OCI-LY7 (cell line): ENCODE data around the gene TCF23. TPM values are rescaled to one million over a fixed set of nuclear protein-coding genes. Genes with fewer than 3 reads are reported as not detected.

Source experiments
- BruUV-seq: library from RNA; stranded (reverse); fragments of 400-500 nt; replicated peaks from 2 replicates; lab custom pipeline; 2021; lab: Mats Ljungman, UMichigan
- CTCF ChIA-PET: fragments of 300-600 bp; sonication (Branson Sonifier 250); formaldehyde crosslinking; loops from one replicate; lab custom pipeline; 2022; ENCODE audit warnings: antibody characterized with exemption; ENCODE audit not compliant: unreplicated experiment; lab: Charles Lee
- POLR2A ChIA-PET: fragments of 300-600 bp; sonication (Branson Sonifier 250); formaldehyde crosslinking; loops from one replicate; lab custom pipeline; 2022; ENCODE audit warnings: antibody characterized with exemption; lab: Charles Lee
- DNase-seq: peaks from one replicate; pipeline ENCODE4 v3.0.0-alpha.2; 2015; ENCODE audit warnings: low spot score
- H2AFZ ChIP-seq: fragments of 200-600 bp; sonication (generic), shearing (Covaris generic); 2 replicates; pipeline ENCODE4 v1.6.1; 2014; ENCODE audit warnings: mild to moderate bottlenecking, antibody characterized with exemption, low read length, moderate library complexity
- H3K27ac ChIP-seq: fragments of 200-600 bp; sonication (generic); 2 replicates; pipeline ENCODE4 v1.5.1; 2014; ENCODE audit warnings: mixed run types, low read depth, mild to moderate bottlenecking, moderate library complexity, low read length, inconsistent platforms; ENCODE audit not compliant: poor library complexity, severe bottlenecking
- H3K36me3 ChIP-seq: fragments of 200-600 bp; sonication (generic); 2 replicates; pipeline ENCODE4 v1.6.1; 2014; ENCODE audit warnings: mild to moderate bottlenecking, antibody characterized with exemption, low read length, moderate library complexity, mixed read lengths; ENCODE audit not compliant: insufficient read depth
- H3K4me1 ChIP-seq: fragments of 200-600 bp; sonication (generic); 2 replicates; pipeline ENCODE4 v1.5.1; 2014; ENCODE audit warnings: mild to moderate bottlenecking, low read length; ENCODE audit not compliant: insufficient read depth, poor library complexity, severe bottlenecking
- H3K4me2 ChIP-seq: fragments of 200-600 bp; sonication (generic); 2 replicates; pipeline ENCODE4 v1.6.1; 2014; ENCODE audit warnings: mild to moderate bottlenecking, low read length
- H3K4me3 ChIP-seq: fragments of 200-600 bp; sonication (generic); 2 replicates; pipeline ENCODE4 v1.5.1; 2014; ENCODE audit warnings: mild to moderate bottlenecking, low read depth, low read length; ENCODE audit not compliant: poor library complexity, severe bottlenecking
- H3K79me2 ChIP-seq: fragments of 200-600 bp; sonication (generic); 2 replicates; pipeline ENCODE4 v1.6.1; 2016; ENCODE audit warnings: low read depth, mild to moderate bottlenecking, low read length, moderate library complexity, mixed read lengths; ENCODE audit not compliant: insufficient read depth
- H3K9me2 ChIP-seq: fragments of 200-600 bp; sonication (generic); 2 replicates; pipeline ENCODE4 v1.6.1; 2016; ENCODE audit warnings: mild to moderate bottlenecking, low read length, mixed read lengths; ENCODE audit not compliant: insufficient read depth
- H3K9me3 ChIP-seq: fragments of 200-600 bp; sonication (generic); 2 replicates; pipeline ENCODE4 v1.6.1; 2014; ENCODE audit warnings: mild to moderate bottlenecking, mixed run types, low read length, mixed read lengths
- H4K20me1 ChIP-seq: fragments of 200-600 bp; sonication (generic); 2 replicates; pipeline ENCODE4 v1.6.1; 2014; ENCODE audit warnings: mild to moderate bottlenecking, antibody characterized with exemption, low read length, moderate library complexity, mixed read lengths; ENCODE audit not compliant: insufficient read depth
- CTCF ChIP-seq: fragments of 200-600 bp; sonication (generic); conservative IDR thresholded peaks from 2 replicates; pipeline ENCODE4 v1.5.1; 2014; ENCODE audit warnings: mild to moderate bottlenecking, antibody characterized with exemption, low read length, moderate library complexity, mixed read lengths
- EZH2phosphoT487 ChIP-seq: fragments of 200-600 bp; sonication (generic); IDR thresholded peaks from 2 replicates; pipeline ENCODE4 v1.6.1; 2018; ENCODE audit warnings: low read depth, borderline replicate concordance, mild to moderate bottlenecking, mixed run types, antibody characterized with exemption, low read length, moderate library complexity, mixed read lengths
- intact Hi-C: fragments of 100-400 bp; cut with micrococcal nuclease; formaldehyde crosslinking; loops from one replicate; pipeline ENCODE4 v1.10.0; 2022; ENCODE audit not compliant: unreplicated experiment
- total RNA-seq, 2 experiments: library from RNA; depleted of rRNA in 1 of 2; stranded (reverse); fragments of >200 nt in 1 of 2; shearing (Covaris generic) in 1 of 2; gene quantifications; 2 replicates each; pipeline ENCODE4 v1.2.3, GENCODE V29; 2014 to 2022

TCF23 gene
- total RNA-seq, 2 experiments from 2014 or later: 0.25 TPM; not detected in 1

- DNase-seq: no peak
- Histone ChIP-seq H3K9me3 (no peaks in the 10 kb centered on the region), H2AFZ (no peak overlapping the region), H3K4me1 (peaks cover 25% of the 10 kb centered on the region), H3K9me2 (no peaks in the 10 kb centered on the region), H3K36me3 (peaks cover 93% of the 10 kb centered on the region), H3K4me2 (no peak overlapping the region), H3K4me3 (no peak overlapping the region), H3K79me2 (peaks cover 26% of the 10 kb centered on the region; the same call in 1 of the 2 replicates), H3K27ac (no peak overlapping the region), H4K20me1 (no peaks in the 10 kb centered on the region)
- ChIA-PET POLR2A (no interaction called here), CTCF (no interaction called here)
- intact Hi-C loops: no loop called here
- no TSS peak for BruUV-seq
- TF ChIP-seq EZH2phosphoT487 (no peak), CTCF (no peak)
Measured at GRCh38 chr2:27205206-27205605, 56.4 kb downstream of the TCF23 start.

GRCh38 chr2:27206346-27206745 is 57.5 kb downstream of the TCF23 start:
- Histone ChIP-seq H3K4me2 (no peak overlapping the region), H3K9me2 (no peaks in the 10 kb centered on the region), H3K36me3 (peaks cover 86% of the 10 kb centered on the region), H4K20me1 (no peaks in the 10 kb centered on the region), H3K4me1 (peaks cover 36% of the 10 kb centered on the region), H3K79me2 (peaks cover 34% of the 10 kb centered on the region; the same call in 1 of the 2 replicates), H3K9me3 (no peaks in the 10 kb centered on the region), H3K4me3 (no peak overlapping the region), H2AFZ (no peak overlapping the region), H3K27ac (no peak overlapping the region)
- CTCF ChIA-PET: no interaction called here
- intact Hi-C loops: no loop called here
- DNase-seq: no peak
- no TSS peak for BruUV-seq
- TF ChIP-seq EZH2phosphoT487: no peak
- no peak for TF ChIP-seq CTCF
- POLR2A ChIA-PET: no interaction called here

Other genes with a start within 250 kb of the TCF23 start
- gene MAPRE3, start 178.4 kb upstream of the TCF23 start, total RNA-seq (2014; rRNA removed; shearing (Covaris generic)): not detected in 2 replicates
- gene MAPRE3, start 178.4 kb upstream of the TCF23 start, total RNA-seq (2022): not detected in 2 replicates
- 32.0 and 32.6 TPM in 2 replicates for gene TMEM214, start 116.0 kb upstream of the TCF23 start, total RNA-seq (2014; rRNA removed; shearing (Covaris generic))
- gene TMEM214, start 116.0 kb upstream of the TCF23 start, total RNA-seq (2022): 78.6 and 79.3 TPM in 2 replicates
- gene AGBL5, start 97.3 kb upstream of the TCF23 start, total RNA-seq (2014; rRNA removed; shearing (Covaris generic)): 34.3 and 37.4 TPM in 2 replicates
- gene AGBL5, start 97.3 kb upstream of the TCF23 start, total RNA-seq (2022): 42.0 and 51.8 TPM in 2 replicates
- 147 and 214 TPM in 2 replicates for gene OST4, start 77.3 kb upstream of the TCF23 start, total RNA-seq (2014; rRNA removed; shearing (Covaris generic))
- 253 and 267 TPM in 2 replicates for gene OST4, start 77.3 kb upstream of the TCF23 start, total RNA-seq (2022)
- 2.7 and 3.2 TPM in 2 replicates for gene EMILIN1, start 70.4 kb upstream of the TCF23 start, total RNA-seq (2014; rRNA removed; shearing (Covaris generic))
- gene EMILIN1, start 70.4 kb upstream of the TCF23 start, total RNA-seq (2022): 1.6 and 2.2 TPM in 2 replicates
- gene KHK, start 62.2 kb upstream of the TCF23 start, total RNA-seq (2014; rRNA removed; shearing (Covaris generic)): 9.7 and 14.0 TPM in 2 replicates
- gene KHK, start 62.2 kb upstream of the TCF23 start, total RNA-seq (2022): 17.9 and 19.7 TPM in 2 replicates
- not detected in 2 replicates for gene CGREF1, start 29.9 kb upstream of the TCF23 start, total RNA-seq (2014; rRNA removed; shearing (Covaris generic))
- gene CGREF1, start 29.9 kb upstream of the TCF23 start, total RNA-seq (2022): not detected in 2 replicates
- not detected in 2 replicates for gene ABHD1, start 25.2 kb upstream of the TCF23 start, total RNA-seq (2014; rRNA removed; shearing (Covaris generic))
- gene ABHD1, start 25.2 kb upstream of the TCF23 start, total RNA-seq (2022): not detected in 2 replicates
- gene PREB, start 14.4 kb upstream of the TCF23 start, total RNA-seq (2014; rRNA removed; shearing (Covaris generic)): 113 and 116 TPM in 2 replicates
- gene PREB, start 14.4 kb upstream of the TCF23 start, total RNA-seq (2022): 96.8 and 106 TPM in 2 replicates
- gene PRR30, start 9.6 kb upstream of the TCF23 start, total RNA-seq (2014; rRNA removed; shearing (Covaris generic)): not detected in 2 replicates
- not detected in 2 replicates for gene PRR30, start 9.6 kb upstream of the TCF23 start, total RNA-seq (2022)
- gene ATRAID, start 63.0 kb downstream of the TCF23 start, total RNA-seq (2014; rRNA removed; shearing (Covaris generic)): 75.4 and 93.3 TPM in 2 replicates
- 92.7 and 92.8 TPM in 2 replicates for gene ATRAID, start 63.0 kb downstream of the TCF23 start, total RNA-seq (2022)
- gene SLC5A6, start 63.3 kb downstream of the TCF23 start, total RNA-seq (2014; rRNA removed; shearing (Covaris generic)): 50.1 and 55.5 TPM in 2 replicates
- gene SLC5A6, start 63.3 kb downstream of the TCF23 start, total RNA-seq (2022): 47.9 and 60.1 TPM in 2 replicates
- 118 and 132 TPM in 2 replicates for gene CAD, start 68.4 kb downstream of the TCF23 start, total RNA-seq (2014; rRNA removed; shearing (Covaris generic))
- gene CAD, start 68.4 kb downstream of the TCF23 start, total RNA-seq (2022): 166 and 173 TPM in 2 replicates
- gene SLC30A3, start 114.0 kb downstream of the TCF23 start, total RNA-seq (2014; rRNA removed; shearing (Covaris generic)): 14.0 and 23.3 TPM in 2 replicates
- 61.0 and 71.6 TPM in 2 replicates for gene SLC30A3, start 114.0 kb downstream of the TCF23 start, total RNA-seq (2022)
- gene DNAJC5G, start 126.4 kb downstream of the TCF23 start, total RNA-seq (2014; rRNA removed; shearing (Covaris generic)): 2.7 and 4.7 TPM in 2 replicates
- 18.1 and 18.2 TPM in 2 replicates for gene DNAJC5G, start 126.4 kb downstream of the TCF23 start, total RNA-seq (2022)
- 2.1 and 6.4 TPM in 2 replicates for gene TRIM54, start 133.4 kb downstream of the TCF23 start, total RNA-seq (2014; rRNA removed; shearing (Covaris generic))
- 13.6 and 18.8 TPM in 2 replicates for gene TRIM54, start 133.4 kb downstream of the TCF23 start, total RNA-seq (2022)
- 5.9 and 6.4 TPM in 2 replicates for gene UCN, start 159.4 kb downstream of the TCF23 start, total RNA-seq (2014; rRNA removed; shearing (Covaris generic))
- 7.2 and 8.5 TPM in 2 replicates for gene UCN, start 159.4 kb downstream of the TCF23 start, total RNA-seq (2022)
- 54.1 and 63.9 TPM in 2 replicates for gene MPV17, start 174.1 kb downstream of the TCF23 start, total RNA-seq (2014; rRNA removed; shearing (Covaris generic))
- 98.0 and 109 TPM in 2 replicates for gene MPV17, start 174.1 kb downstream of the TCF23 start, total RNA-seq (2022)
- 54.2 and 56.9 TPM in 2 replicates for gene GTF3C2, start 207.8 kb downstream of the TCF23 start, total RNA-seq (2014; rRNA removed; shearing (Covaris generic))
- gene GTF3C2, start 207.8 kb downstream of the TCF23 start, total RNA-seq (2022): 70.3 and 77.7 TPM in 2 replicates
- 23.9 and 27.0 TPM in 2 replicates for gene EIF2B4, start 221.3 kb downstream of the TCF23 start, total RNA-seq (2014; rRNA removed; shearing (Covaris generic))
- gene EIF2B4, start 221.3 kb downstream of the TCF23 start, total RNA-seq (2022): 32.9 and 33.1 TPM in 2 replicates
- gene SNX17, start 221.6 kb downstream of the TCF23 start, total RNA-seq (2014; rRNA removed; shearing (Covaris generic)): 63.1 and 66.0 TPM in 2 replicates
- gene SNX17, start 221.6 kb downstream of the TCF23 start, total RNA-seq (2022): 86.8 and 97.4 TPM in 2 replicates
- gene ZNF513, start 231.7 kb downstream of the TCF23 start, total RNA-seq (2014; rRNA removed; shearing (Covaris generic)): 9.0 and 10.0 TPM in 2 replicates
- 9.7 and 10.9 TPM in 2 replicates for gene ZNF513, start 231.7 kb downstream of the TCF23 start, total RNA-seq (2022)